Type B pancreatic cell (in vitro differentiated cells): ENCODE results near the gene PRIM2. TPM values are rescaled to one million over a fixed set of nuclear protein-coding genes. Genes with fewer than 3 reads are reported as not detected.
"Not testable (repeated sequence)": the region's sequence is repeated elsewhere in the genome, so short reads cannot be mapped to it uniquely, and the experiment has no call there.

ENCODE experiments used
- DNase-seq: peaks from one replicate; pipeline ENCODE4 v3.0.0; 2021; ENCODE audit warnings: mixed read lengths; ENCODE audit not compliant: unreplicated experiment; ENCODE audit errors: extremely low spot score
- H3K27ac Mint-ChIP-seq: 2 replicates; pipeline ENCODE4 v1.8.0; 2021; ENCODE audit warnings: mild to moderate bottlenecking, mixed read lengths
- H3K27me3 Mint-ChIP-seq: 2 replicates; pipeline ENCODE4 v1.8.0; 2021; ENCODE audit warnings: mixed read lengths
- H3K36me3 Mint-ChIP-seq: 2 replicates; pipeline ENCODE4 v1.8.0; 2021; ENCODE audit warnings: mixed read lengths
- H3K4me1 Mint-ChIP-seq: one replicate; pipeline ENCODE4 v1.8.0; 2021; ENCODE audit warnings: mixed read lengths; ENCODE audit not compliant: unreplicated experiment
- H3K4me3 Mint-ChIP-seq: 2 replicates; pipeline ENCODE4 v1.8.0; 2021; ENCODE audit warnings: mild to moderate bottlenecking, mixed read lengths
- H3K9me3 Mint-ChIP-seq: 2 replicates; pipeline ENCODE4 v1.8.0; 2021; ENCODE audit warnings: mixed read lengths
- total RNA-seq: library from RNA; stranded (reverse); gene quantifications from 2 replicates; pipeline ENCODE4 v1.2.1, GENCODE V29; 2021; ENCODE audit warnings: low replicate concordance

The PRIM2 gene
- total RNA-seq, 1 donor from 2014 or later = 26.6 TPM

- H3K4me1 Mint-ChIP-seq, H3K4me3 Mint-ChIP-seq, H3K9me3 Mint-ChIP-seq, H3K27ac Mint-ChIP-seq, H3K27me3 Mint-ChIP-seq, DNase-seq: not testable (repeated sequence)
- H3K36me3 Mint-ChIP-seq = peaks cover 17% of the 10 kb centered on the region
Observed at GRCh38 chr6:57347597-57347996, 30.2 kb downstream of the PRIM2 start.

GRCh38 chr6:57350443-57350842, 33.0 kb downstream of the PRIM2 start:
- H3K4me1 Mint-ChIP-seq, DNase-seq, H3K36me3 Mint-ChIP-seq, H3K27me3 Mint-ChIP-seq, H3K27ac Mint-ChIP-seq, H3K4me3 Mint-ChIP-seq, H3K9me3 Mint-ChIP-seq: not testable (repeated sequence)

DNA sequence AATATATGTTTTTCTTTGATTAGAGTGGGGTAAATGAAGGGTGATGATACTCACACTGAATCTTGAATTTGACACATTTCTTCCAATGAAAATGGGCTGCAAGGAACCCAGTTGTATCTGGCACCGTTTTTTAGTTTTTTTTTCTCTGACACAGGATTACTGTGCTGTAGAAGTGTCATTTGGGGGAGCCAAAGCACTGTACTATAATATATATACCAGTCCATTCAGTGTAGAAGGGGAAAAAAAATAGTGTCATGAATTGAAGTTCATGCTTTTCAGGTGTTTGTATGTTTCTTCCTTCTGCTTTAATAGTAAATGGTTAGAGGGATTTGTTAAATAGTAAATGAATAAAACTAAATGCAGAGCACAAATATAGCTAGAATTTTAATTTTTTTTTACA, 35.2 kb downstream of the PRIM2 start:
- H3K36me3 Mint-ChIP-seq, H3K27ac Mint-ChIP-seq, H3K4me1 Mint-ChIP-seq, H3K9me3 Mint-ChIP-seq, H3K4me3 Mint-ChIP-seq, H3K27me3 Mint-ChIP-seq, DNase-seq: not testable (repeated sequence)

GRCh38 chr6:57358319-57358718, 40.9 kb downstream of the PRIM2 start:
- not testable (repeated sequence) for H3K4me3 Mint-ChIP-seq, H3K4me1 Mint-ChIP-seq, H3K27ac Mint-ChIP-seq, H3K27me3 Mint-ChIP-seq, H3K9me3 Mint-ChIP-seq, DNase-seq, H3K36me3 Mint-ChIP-seq

GRCh38 chr6:57359766-57360165, 42.3 kb downstream of the PRIM2 start:
- not testable (repeated sequence) for H3K27ac Mint-ChIP-seq, H3K4me3 Mint-ChIP-seq, H3K36me3 Mint-ChIP-seq, H3K4me1 Mint-ChIP-seq, H3K27me3 Mint-ChIP-seq, DNase-seq, H3K9me3 Mint-ChIP-seq

- H3K9me3 Mint-ChIP-seq, H3K36me3 Mint-ChIP-seq, H3K27ac Mint-ChIP-seq, H3K27me3 Mint-ChIP-seq, DNase-seq, H3K4me3 Mint-ChIP-seq, H3K4me1 Mint-ChIP-seq: not testable (repeated sequence)
Observed at GRCh38 chr6:57362340-57362739, 44.9 kb downstream of the PRIM2 start.

- not testable (repeated sequence) for H3K27ac Mint-ChIP-seq, H3K4me3 Mint-ChIP-seq, DNase-seq, H3K36me3 Mint-ChIP-seq, H3K27me3 Mint-ChIP-seq, H3K9me3 Mint-ChIP-seq, H3K4me1 Mint-ChIP-seq
Observed at GRCh38 chr6:57365076-57365583, 47.7 kb downstream of the PRIM2 start.

- H3K27me3 Mint-ChIP-seq, H3K4me3 Mint-ChIP-seq, H3K4me1 Mint-ChIP-seq, H3K9me3 Mint-ChIP-seq, H3K27ac Mint-ChIP-seq, H3K36me3 Mint-ChIP-seq, DNase-seq: not testable (repeated sequence)
Observed at GRCh38 chr6:57368965-57369731, 51.7 kb downstream of the PRIM2 start.

GRCh38 chr6:57371779-57372178, 54.3 kb downstream of the PRIM2 start:
- H3K36me3 Mint-ChIP-seq, H3K4me3 Mint-ChIP-seq, H3K9me3 Mint-ChIP-seq, H3K4me1 Mint-ChIP-seq, DNase-seq, H3K27me3 Mint-ChIP-seq, H3K27ac Mint-ChIP-seq: not testable (repeated sequence)

GRCh38 chr6:57374764-57375163, 57.3 kb downstream of the PRIM2 start:
- H3K27ac Mint-ChIP-seq, H3K36me3 Mint-ChIP-seq, DNase-seq, H3K9me3 Mint-ChIP-seq, H3K27me3 Mint-ChIP-seq, H3K4me1 Mint-ChIP-seq, H3K4me3 Mint-ChIP-seq: not testable (repeated sequence)

GRCh38 chr6:57376083-57376482, 58.7 kb downstream of the PRIM2 start:
- not testable (repeated sequence) for H3K4me1 Mint-ChIP-seq, H3K4me3 Mint-ChIP-seq, H3K9me3 Mint-ChIP-seq

DNA sequence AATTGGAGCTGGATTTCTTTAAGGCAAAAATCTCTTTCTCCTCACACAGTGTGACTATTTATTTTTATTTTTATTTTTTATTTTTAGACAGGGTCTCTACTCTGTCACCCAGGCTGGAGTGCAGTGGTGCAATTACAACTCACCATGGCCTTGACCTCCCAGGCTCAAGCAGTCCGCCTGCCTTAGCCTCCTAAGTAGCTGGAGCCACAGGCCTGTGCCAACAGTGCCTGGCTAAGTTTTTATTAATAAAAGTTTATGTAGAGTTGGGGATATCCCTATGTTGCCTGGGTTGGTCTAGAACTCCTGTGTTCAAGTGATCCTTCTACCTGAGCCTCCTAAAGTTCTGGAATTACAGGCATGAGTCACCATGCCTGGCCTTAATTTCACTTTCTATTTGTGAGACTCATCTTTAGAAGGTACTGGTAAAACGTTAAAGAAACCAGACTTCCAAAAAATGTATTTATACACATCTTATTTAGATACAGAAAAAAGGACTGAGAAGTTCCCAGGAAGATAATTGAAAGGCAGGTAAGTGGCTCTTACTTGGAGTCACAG, 71.7 kb downstream of the PRIM2 start:
- not testable (repeated sequence) for H3K4me3 Mint-ChIP-seq, H3K4me1 Mint-ChIP-seq, H3K9me3 Mint-ChIP-seq, H3K27me3 Mint-ChIP-seq, H3K27ac Mint-ChIP-seq, DNase-seq
- peaks cover 14% of the 10 kb centered on the region for H3K36me3 Mint-ChIP-seq

More at GRCh38 chr6:57376083-57376482, 58.7 kb downstream of the PRIM2 start:
- H3K27ac Mint-ChIP-seq, H3K27me3 Mint-ChIP-seq, DNase-seq: not testable (repeated sequence)
- H3K36me3 Mint-ChIP-seq = peaks cover 12% of the 10 kb centered on the region

DNA sequence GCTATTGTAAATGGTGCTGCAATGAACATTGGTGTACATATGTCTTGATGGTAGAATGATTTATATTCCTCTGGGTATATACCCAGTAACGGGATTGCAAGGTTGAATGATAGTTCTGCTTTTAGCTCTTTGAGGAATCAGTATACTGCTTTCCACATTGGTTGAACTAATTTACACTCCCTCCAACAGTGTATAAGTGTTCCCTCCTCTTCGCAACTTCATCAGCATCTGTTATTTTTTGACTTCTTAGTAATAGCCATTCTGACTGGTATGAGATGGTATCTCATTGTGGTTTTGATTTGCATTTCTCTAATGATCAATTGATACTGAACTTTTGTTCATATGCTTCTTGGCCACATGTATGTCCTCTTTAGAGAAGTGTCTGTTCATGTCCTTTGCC, 73.4 kb downstream of the PRIM2 start:
- H3K9me3 Mint-ChIP-seq, H3K4me3 Mint-ChIP-seq, H3K27ac Mint-ChIP-seq, H3K27me3 Mint-ChIP-seq, H3K4me1 Mint-ChIP-seq, DNase-seq: not testable (repeated sequence)
- H3K36me3 Mint-ChIP-seq = peaks cover 20% of the 10 kb centered on the region

DNA sequence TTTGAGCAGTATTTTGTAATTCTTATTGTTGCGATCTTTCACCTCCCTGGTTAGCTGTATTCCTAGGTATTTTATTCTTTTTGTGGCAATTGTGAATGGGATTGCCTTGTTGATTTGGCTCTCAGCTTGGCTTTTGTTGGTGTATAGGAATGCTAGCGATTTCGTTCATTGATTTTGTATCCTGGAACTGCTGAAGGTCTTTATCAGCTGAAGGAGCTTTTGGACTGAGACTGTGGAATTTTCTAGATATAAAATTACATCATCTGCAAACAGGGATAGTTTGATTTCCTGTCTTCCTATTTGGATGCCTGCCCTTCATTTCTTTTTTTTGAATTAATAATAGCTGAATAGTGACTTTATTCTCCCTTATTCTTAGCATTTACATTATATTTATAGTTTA, 74.6 kb downstream of the PRIM2 start:
- peaks cover 26% of the 10 kb centered on the region for H3K36me3 Mint-ChIP-seq
- H3K27ac Mint-ChIP-seq, H3K4me3 Mint-ChIP-seq, H3K27me3 Mint-ChIP-seq, H3K9me3 Mint-ChIP-seq, H3K4me1 Mint-ChIP-seq, DNase-seq: not testable (repeated sequence)
